AG04450 (cell line): ENCODE data around the gene TARP.
"Not testable (repeated sequence)": the region's sequence is repeated elsewhere in the genome, so short reads cannot be mapped to it uniquely, and the experiment has no call there.

Experiments
- CTCF ChIA-PET: fragments of 300-600, 350-600 bp; formaldehyde crosslinking; extraction: SDS; loops from one replicate; lab custom pipeline; 2022; ENCODE audit warnings: antibody characterized with exemption, inconsistent platforms; lab: Charles Lee
- POLR2A ChIA-PET: fragments of 350-600 bp; formaldehyde crosslinking; extraction: SDS; loops from one replicate; lab custom pipeline; 2021; ENCODE audit warnings: antibody characterized with exemption, inconsistent platforms; lab: Yijun Ruan, JAX
- DNase-seq: peaks from one replicate; pipeline ENCODE4 v3.0.0-alpha.2; 2011; ENCODE audit warnings: low read depth, low spot score
- H3K27ac ChIP-seq: one replicate; pipeline ENCODE4 v1.5.1; 2012; ENCODE audit warnings: low read depth, low read length, control low read depth
- H3K27me3 ChIP-seq: one replicate; pipeline ENCODE4 v1.6.0; 2012; ENCODE audit warnings: low read length; ENCODE audit not compliant: control insufficient read depth, insufficient read depth
- H3K4me3 ChIP-seq: 2 replicates; pipeline ENCODE4 v1.5.1; 2011; ENCODE audit warnings: mild to moderate bottlenecking, low read depth, low read length, control low read depth
- H3K9me3 ChIP-seq: 2 replicates; pipeline ENCODE4 v1.5.1; 2012; ENCODE audit warnings: low read length; ENCODE audit not compliant: control insufficient read depth, insufficient read depth
- TF ChIP-seq, protein P1 (sequence below): IDR thresholded peaks from 2 replicates; pipeline ENCODE4 v1.5.1; 2011; ENCODE audit warnings: low read depth, low read length, control low read depth, inconsistent platforms

TARP gene

DNA sequence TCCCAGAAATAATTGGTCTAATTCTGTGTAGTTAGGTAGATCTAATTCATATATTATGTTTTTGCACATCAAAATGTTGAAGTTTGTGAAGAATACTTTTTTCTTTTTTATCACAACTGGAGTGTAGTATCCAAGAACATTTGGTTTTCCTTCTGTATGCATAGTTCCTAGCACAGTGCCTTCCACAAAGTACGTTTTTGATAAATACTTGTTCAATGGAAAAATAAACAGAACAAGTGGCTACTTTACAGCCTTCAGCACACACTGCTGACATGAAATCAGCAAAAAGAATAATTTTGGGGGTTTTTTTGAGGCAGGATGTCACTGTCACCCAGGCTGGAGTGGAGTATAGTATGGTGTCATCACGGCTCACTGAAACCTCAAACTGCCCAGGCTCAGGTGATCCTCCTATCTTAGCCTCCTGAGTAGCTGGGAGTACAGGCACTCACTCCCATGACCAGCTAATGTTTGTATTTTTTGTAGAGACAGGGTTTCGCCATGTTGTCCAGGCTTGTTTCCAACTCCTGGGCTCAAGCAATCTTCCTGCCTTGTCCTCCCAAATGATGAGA, 27.9 kb downstream of the TARP start:
- H3K27ac ChIP-seq: no peak overlapping the region
- H3K27me3 ChIP-seq: no peaks in the 10 kb centered on the region
- H3K9me3 ChIP-seq: no peaks in the 10 kb centered on the region
- ChIA-PET CTCF (no interaction called here), POLR2A (no interaction called here)
- no peak overlapping the region for H3K4me3 ChIP-seq
- DNase-seq: no peak
- TF ChIP-seq, protein P1, sequence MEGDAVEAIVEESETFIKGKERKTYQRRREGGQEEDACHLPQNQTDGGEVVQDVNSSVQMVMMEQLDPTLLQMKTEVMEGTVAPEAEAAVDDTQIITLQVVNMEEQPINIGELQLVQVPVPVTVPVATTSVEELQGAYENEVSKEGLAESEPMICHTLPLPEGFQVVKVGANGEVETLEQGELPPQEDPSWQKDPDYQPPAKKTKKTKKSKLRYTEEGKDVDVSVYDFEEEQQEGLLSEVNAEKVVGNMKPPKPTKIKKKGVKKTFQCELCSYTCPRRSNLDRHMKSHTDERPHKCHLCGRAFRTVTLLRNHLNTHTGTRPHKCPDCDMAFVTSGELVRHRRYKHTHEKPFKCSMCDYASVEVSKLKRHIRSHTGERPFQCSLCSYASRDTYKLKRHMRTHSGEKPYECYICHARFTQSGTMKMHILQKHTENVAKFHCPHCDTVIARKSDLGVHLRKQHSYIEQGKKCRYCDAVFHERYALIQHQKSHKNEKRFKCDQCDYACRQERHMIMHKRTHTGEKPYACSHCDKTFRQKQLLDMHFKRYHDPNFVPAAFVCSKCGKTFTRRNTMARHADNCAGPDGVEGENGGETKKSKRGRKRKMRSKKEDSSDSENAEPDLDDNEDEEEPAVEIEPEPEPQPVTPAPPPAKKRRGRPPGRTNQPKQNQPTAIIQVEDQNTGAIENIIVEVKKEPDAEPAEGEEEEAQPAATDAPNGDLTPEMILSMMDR: no peak

DNA sequence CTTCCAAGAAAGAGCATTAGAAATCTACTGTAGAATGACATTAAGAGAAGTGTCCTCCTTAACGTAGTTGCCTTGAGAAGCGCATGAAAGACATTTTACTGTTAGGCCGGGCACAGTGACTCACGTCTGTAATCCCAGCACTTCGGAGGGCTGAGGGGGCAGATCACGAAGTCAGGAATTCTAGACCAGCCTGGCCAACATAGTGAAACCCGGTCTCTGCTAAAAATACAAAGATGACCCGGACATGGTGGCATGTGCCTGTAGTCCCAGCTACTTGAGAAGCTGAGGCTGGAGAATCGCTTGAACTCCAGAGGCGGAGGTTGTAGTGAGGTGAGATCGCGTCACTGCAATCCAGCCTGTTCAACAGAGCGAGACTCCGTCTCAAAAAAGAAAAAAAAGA, 28.9 kb downstream of the TARP start:
- H3K27ac ChIP-seq: no peak overlapping the region
- DNase-seq: no peak
- no peaks in the 10 kb centered on the region for H3K9me3 ChIP-seq
- CTCF ChIA-PET: no interaction called here
- no peak overlapping the region for H3K4me3 ChIP-seq
- TF ChIP-seq, protein P1: no peak
- POLR2A ChIA-PET: no interaction called here
- no peaks in the 10 kb centered on the region for H3K27me3 ChIP-seq

GRCh38 chr7:38243345-38243744, 30.1 kb downstream of the TARP start:
- H3K27me3 ChIP-seq, H3K27ac ChIP-seq, POLR2A ChIA-PET, CTCF ChIA-PET, DNase-seq, H3K4me3 ChIP-seq, H3K9me3 ChIP-seq: not testable (repeated sequence)

GRCh38 chr7:38242814-38243213, 30.6 kb downstream of the TARP start:
- no peak overlapping the region for H3K4me3 ChIP-seq
- TF ChIP-seq, protein P1: no peak
- H3K9me3 ChIP-seq: no peaks in the 10 kb centered on the region
- H3K27ac ChIP-seq: no peak overlapping the region
- POLR2A ChIA-PET: no interaction called here
- peaks cover under 1% of the 10 kb centered on the region for H3K27me3 ChIP-seq
- DNase-seq: no peak
- CTCF ChIA-PET: no interaction called here

GRCh38 chr7:38241071-38241470, 32.4 kb downstream of the TARP start:
- CTCF ChIA-PET: no interaction called here

GRCh38 chr7:38239129-38239528, 34.3 kb downstream of the TARP start:
- H3K4me3 ChIP-seq, POLR2A ChIA-PET, CTCF ChIA-PET, H3K27me3 ChIP-seq, DNase-seq, H3K27ac ChIP-seq, H3K9me3 ChIP-seq: not testable (repeated sequence)

More at GRCh38 chr7:38241071-38241470, 32.4 kb downstream of the TARP start:
- DNase-seq: no peak
- POLR2A ChIA-PET: no interaction called here
- Histone ChIP-seq H3K27me3 (peaks cover 6% of the 10 kb centered on the region), H3K4me3 (no peak overlapping the region), H3K9me3 (no peaks in the 10 kb centered on the region), H3K27ac (no peak overlapping the region)
- TF ChIP-seq, protein P1: no peak
